Kasumi-1 (cell line): ENCODE data around the gene SYCP3.
"Not testable (repeated sequence)": the region's sequence is repeated elsewhere in the genome, so short reads cannot be mapped to it uniquely, and the experiment has no call there.

Experiments
- DNase-seq, 2 experiments: peaks; one replicate each; lab custom pipeline; 2025; lab: John Stamatoyannopoulos, UW

The SYCP3 gene

DNA sequence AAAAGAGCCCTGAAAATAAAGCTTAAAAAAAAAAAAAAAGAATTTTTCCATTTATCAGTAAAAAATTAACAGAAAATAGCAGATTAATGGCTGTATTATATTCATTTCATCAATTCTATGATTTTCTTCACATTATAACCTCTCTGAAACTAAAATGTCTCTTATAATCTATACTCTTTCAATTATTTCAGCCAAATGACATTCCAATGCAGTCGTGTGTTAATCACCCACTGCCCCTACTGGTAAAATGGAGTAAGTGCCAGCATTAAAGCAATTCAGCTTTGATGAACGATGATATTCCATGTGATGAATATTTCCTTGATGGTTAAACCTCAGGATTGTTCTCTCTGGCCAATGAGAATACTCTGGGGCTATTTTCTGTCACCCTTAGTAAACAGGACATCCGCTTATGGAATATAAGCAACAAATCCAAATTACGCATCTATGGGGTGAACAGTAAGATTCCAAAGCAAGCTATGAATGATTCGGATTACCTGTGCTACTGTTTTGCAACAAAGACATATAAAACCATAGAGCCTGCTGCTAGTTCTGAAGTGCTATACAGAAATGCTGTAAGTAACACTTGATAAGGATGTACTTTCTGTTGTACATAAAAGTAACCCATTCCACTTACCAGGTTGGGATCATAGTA, 20.3 kb upstream of the SYCP3 start:
- peak; percentile 41 to 61 for DNase-seq

DNA sequence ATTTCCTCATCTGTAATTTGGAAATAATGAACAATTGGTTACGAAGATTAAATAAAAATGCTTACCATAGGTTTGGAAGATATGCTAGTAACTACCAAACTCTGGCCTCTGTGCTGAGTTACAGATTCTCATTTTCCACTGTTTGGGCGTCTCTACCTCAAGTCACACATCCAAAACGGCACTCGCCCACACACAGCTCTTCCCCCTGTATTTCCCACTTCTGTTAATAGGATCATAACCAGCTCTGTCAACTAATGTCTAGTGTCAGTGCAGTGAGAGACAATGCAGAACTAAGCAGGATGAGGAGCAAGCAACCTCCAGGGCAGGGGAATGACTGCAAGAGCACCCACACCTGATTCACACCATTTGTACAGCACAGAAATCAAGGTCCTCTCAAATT, 10.9 kb upstream of the SYCP3 start:
- no peak for DNase-seq

DNA sequence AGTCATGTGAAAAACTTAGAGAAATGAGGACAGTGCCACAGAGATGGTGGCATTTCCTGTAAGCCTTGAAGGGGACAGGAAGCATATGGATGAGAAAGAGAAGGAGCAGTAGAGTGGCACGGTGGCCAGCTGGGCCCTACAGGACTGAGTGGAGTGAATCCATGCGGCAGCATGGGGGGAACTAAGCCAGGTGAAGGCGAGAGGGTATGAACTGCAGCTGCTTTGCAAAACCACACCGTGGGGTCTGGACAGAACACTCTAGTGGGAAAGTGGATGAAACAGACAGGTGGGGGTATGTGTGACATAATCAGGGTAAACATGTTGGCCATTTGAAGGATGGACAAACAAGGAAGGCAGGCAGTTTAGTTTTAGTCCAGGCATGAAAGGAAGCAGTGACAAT, 10.4 kb upstream of the SYCP3 start:
- DNase-seq, result no peak

DNA sequence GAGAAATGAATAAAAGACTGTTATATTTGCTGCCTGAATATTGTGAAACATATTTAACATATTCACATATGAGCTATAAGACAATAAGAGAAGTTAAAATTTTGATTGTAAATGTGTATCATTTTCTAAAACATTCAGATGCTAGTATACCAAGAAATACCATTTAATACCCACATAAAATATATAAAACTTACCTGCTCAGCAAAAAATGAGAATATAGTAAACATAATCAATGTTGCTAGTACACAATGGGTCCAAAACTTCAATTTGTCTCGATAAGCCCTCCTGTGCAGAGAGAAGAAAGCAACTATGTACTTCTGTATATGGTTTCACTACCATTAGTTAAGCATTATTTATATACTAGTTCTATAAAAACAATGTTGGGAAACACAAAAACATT, 9.6 kb upstream of the SYCP3 start:
- DNase-seq, result no peak

DNA sequence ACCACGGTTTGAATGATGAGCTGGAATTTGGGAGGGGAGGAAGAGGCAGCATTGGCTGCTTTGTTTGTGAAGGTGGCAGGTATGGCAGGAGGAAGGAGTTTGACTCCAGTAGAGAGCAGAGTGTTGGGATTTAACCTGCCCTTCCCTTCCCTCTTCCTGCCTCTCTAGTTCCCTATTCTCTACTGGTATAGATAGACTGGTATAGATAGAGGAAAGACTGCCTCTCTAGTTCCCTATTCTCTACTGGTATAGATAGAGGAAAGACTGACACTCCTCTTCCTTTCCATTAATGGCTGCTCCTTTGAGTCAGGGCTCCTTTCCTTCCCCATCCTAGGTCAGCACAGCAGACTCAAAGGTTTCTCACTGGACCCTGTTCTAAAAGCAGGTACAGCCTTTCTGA, 8.4 kb upstream of the SYCP3 start:
- peak; percentile 71 to 72 for DNase-seq

DNA sequence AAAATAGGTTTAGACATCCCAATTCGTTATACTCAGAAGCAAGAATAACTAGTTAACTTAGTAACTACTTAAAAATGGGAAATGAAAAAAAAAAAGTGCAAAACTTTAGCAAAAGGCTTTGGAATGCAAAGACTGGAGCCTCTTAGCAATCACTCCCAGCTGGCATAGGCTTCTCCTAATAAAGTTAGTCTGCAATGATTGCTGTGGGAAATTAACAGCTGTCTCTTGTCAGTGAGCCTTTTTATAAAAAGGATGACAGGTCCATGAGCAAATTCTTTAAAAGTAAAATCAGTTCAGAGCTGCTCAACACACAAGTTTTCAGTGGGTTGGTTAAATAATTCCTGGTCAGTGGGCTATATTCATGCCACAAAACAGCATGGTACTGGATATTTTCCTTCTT, 7.4 kb upstream of the SYCP3 start:
- no peak for DNase-seq

DNA sequence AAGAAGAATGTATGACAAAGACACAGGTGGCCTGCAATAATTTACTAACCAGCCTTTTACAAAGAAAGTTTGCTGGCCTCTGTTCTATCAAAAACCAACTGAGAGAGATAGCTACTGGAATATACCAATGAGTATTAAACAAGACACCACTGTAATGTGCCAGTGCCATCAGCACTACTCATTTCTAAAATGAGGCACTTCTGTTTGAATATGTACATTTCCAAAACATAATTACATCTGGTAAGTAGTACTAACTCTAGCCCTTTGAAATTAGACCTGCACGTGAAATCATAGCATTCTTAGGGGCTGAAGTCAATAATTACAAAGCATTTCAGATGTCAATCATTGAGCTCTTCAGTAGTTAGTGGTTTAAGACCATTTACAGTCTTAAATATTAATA, 6.9 kb upstream of the SYCP3 start:
- DNase-seq, result no peak

DNA sequence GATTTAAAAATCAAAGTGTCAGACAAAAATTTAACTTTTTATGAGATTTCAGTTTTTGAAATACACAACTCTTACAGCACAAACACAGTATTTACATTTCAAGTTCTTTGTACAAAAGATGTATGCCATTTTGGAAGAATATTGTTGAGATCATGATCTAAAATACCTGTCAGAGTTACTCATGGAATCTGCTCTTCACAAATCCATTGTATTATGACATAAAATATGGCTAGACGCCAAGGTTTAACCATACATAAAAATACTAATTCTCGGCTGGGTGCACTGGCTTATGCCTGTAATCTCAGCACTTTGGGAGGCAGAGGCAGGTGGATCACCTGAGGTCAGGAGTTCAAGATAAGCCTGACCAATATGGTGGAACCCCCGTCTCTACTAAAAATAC, 6.2 kb upstream of the SYCP3 start:
- DNase-seq, result no peak

DNA sequence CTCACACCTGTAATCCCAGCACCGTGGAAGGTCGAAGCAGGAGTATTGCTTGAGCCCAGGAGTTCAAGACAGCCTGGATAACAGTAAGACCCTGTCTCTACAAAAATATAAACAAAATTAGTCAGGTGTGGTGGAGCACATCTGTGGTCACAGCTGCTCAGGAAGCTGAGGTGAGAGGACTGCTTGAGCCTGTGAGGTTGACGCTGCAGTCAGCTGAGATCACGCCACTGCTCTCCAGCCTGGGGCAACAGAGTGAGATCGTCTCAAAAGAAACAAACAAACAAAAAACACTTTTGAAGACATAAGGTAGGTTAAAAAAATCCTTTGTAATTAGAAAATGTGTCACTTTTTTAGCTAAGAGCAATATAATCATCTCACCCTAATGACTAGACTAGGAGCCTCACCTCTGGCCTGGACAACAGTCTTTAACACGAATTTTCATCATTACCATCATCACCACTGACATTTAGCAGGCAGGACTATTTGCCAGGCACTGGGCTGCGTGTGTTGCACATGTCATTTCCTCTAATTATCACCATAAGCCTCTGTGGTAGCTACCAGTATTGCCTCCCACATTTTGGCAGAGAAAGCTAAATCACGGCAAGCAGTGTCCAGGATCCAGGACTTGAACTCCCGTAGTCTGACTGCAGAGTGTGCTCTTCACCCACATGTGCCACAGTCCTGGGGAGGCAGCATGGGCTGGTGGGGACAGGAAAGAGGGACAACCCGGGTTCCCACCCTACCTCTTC, 4.6 kb upstream of the SYCP3 start:
- peak in 1 of 2 experiments; percentile 14 for DNase-seq

DNA sequence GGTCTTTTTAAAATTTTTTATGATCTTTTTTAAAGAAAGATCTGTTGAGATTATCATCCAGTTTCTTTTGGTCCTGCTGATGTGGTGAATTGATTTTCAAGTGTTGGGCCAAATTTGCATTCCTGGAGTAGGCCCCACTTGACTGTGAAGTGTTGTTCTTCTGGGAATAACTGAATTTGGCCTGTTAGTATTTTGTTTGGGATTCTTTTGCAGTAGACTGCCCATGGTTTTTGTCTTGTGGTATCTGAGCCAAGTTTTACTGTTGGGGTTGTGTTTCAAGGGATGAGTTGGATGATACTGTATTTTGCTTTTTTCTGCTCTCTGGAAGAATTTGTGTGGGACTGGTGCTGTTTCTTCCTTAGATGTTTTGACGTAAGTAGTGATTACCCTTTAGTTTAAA, 4.0 kb upstream of the SYCP3 start:
- no peak for DNase-seq

DNA sequence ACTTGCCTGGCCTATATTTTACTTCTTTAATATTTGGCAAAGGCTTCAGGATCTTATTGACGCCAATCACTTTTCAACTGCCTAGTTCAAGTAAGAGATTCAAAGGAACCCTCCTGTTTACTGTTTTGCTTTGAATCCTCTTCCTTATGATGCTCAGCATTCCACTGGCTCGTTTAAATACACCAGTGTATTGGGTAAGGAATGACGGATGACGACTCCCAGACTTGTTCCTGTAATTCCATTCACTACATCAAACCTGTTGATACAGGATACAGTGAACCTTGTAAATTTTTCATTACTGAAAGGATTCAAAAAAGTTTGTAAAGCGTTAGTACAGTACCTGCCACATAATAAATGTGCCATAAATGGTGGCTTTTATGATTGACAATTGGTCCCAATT, 1.7 kb upstream of the SYCP3 start:
- no peak for DNase-seq

DNA sequence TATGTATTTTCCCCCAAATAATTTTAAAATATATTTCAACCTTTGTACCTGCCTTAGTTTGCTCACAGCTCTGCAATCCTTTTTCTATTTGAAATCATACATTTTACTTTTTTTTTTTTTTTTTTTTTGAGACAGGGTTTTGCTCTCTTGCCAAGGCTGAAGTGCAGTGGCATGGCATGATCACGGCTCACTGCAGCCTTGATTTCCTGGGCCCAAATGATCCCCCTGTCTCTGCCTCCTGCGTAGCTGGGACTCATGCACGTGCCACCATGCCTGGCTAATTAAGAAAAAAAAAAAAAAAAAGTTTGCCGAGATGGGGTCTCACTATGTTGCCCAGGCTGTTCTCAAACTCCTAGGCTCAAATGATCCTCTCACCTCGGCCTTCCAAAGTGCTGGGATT, 1.3 kb upstream of the SYCP3 start:
- no peak for DNase-seq

DNA sequence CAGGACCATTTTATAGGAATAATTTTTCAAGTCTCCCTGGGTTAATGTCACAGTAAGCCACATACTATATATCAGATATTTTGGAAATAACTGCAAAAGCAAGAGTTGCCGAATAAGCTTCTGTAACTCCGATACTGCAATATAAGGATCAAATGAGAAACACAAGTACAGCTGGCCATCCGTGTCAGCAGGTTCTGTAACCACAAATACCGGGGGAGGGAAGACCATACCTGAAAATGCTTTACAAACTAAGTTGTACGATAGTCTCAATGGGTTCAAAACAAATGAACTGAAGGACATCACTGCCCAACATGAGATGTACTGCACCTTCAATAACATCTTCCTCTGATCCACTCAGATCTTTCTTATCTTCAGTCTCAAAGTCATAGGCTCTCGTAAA, 1.8 kb downstream of the SYCP3 start:
- no peak for DNase-seq

DNA sequence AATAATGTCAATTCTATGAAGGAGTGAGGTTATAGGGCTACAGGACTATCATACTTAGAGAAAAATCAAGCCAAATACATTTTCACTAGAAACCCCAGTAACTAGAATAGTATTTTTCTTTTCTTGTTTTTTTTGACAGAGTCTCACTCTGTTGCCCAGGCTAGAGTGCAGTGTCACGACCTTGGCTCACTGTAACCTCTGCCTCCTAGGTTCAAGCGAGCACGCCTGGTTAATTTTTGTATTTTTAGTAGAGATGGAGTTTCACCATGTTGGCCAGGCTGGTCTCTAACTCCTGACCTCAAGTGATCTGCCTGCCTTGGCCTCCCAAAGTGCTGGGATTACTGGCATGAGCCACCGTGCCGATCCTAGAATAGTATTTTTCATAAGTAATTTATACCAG, 4.8 kb downstream of the SYCP3 start:
- DNase-seq, result not testable (repeated sequence)

DNA sequence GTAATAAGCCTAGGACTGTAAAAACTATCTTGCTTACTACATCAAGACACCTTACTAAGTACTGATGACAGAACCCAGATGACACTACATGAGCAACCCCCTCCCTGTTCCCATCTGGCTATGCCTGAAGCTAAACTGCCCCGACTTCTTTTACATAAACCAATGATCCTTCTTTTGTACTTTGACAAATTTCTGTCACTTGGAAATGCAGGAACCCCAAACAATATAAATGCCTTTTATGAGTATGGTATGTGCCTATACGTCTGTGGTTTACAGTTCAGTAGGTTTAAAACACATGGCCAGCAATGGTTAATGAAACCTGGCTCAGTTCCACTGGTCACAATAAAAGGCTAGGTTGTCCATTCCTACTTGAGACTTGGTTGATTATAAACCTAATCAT, 6.1 kb downstream of the SYCP3 start:
- no peak for DNase-seq

DNA sequence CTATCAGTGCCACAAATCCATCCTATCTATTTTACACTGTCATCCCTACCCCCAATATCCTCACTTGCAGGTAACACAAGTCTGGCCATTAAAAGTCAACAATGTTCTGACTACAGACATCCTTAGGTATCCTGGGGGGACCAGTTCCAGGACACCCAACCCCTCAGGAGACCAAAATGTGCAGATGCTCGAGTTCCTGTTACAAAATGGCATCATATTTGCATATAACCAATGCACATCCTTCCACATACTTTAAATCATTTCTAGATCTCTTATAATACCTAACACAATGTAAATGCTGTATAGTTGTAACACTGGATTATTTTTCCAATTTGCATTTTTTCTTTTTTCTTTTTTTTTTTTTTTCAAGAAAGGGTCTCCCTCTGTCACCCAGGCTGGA, 6.9 kb downstream of the SYCP3 start:
- no peak for DNase-seq

DNA sequence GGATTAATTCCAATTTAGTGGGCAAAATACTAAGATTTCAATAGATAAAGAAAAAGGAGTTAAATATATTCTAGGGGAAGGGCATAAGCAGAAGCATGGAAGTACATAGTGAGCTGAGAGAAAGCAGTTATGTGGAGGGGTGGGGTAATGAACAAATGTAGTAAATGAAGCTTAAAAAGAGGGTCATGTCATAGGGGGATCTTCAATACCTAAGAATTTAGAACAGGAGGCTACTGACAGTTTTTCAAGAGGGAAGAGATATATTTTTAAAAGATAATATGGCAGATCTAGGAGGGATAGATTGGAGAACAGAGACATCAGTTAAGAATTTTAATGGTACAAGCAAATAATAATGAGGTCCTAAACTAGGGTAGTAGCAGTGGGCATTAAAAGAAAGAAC, 9.4 kb downstream of the SYCP3 start:
- no peak for DNase-seq

DNA sequence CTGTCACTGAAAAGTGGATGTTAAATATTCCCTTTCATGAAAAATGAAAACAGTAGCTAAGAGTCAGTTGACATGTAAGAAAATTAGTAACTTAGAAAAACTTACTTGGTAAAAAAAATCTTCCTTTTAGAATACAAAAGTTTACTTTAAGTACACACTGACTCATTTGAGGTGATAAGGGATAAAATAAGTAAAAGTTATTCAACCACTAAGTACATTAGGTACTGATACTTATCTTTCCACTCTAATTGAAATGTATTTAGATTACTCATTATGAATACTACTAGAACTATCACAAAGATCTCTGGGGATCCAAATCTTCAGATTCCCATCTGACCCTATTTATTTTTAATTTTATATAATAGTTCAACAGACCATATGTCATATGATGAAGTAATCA, 12.2 kb downstream of the SYCP3 start:
- no peak for DNase-seq

DNA sequence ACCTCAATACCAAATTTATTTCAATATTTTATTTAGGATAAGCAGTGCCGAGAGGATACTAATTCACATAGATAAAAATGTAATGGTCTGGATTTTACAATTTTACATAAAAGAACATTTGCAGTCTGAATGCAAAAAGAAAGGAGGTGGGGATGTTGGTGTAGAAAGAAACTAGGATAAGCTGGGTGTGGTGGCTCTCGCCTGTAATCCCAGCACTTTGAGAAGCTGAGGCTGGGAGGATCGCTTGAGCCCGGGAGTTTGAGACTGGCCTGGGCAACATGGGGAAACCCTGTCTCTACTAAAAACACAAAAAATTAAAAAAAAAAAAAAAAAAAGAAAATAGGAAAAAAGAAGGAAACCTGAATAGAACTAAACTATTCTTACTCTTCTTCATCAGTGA, 16.9 kb downstream of the SYCP3 start:
- DNase-seq, result no peak

DNA sequence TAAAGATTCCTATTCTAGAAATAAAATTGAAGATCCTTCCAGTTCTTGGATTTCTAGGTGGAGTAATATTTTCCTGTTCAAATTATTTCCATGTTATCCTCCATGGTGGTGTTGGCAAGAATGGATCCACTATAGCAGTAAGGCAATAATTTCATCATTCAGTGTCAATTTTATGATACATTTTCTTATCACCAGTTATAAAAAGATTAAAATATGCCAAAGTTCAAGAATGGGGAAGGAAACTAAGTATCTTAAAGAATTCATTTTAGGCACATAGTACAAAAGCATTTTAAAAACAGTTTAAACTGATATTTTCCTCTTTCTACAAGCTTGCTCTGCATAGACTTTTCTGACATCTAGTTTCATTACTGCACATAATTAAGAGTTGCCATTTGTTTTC, 19.1 kb downstream of the SYCP3 start:
- no peak for DNase-seq

DNA sequence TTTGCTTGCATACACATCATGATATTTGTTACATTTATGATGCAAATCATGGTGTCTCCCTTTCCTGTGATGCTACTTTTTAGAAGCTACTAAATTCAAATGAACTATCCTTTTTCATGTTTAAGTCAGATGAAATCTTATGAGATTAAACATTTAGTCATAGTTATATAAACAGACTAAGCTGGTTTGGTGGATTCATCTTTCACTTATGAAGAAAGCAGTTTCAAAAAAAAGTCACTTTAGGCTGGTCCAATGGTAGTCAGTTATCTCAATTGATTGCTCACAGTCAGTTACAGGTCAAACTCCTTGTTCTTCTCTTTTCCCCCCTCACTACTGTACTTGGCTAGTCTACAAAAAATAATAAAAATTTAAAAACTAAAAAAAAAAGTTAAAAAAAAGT, 19.7 kb downstream of the SYCP3 start:
- no peak for DNase-seq

DNA sequence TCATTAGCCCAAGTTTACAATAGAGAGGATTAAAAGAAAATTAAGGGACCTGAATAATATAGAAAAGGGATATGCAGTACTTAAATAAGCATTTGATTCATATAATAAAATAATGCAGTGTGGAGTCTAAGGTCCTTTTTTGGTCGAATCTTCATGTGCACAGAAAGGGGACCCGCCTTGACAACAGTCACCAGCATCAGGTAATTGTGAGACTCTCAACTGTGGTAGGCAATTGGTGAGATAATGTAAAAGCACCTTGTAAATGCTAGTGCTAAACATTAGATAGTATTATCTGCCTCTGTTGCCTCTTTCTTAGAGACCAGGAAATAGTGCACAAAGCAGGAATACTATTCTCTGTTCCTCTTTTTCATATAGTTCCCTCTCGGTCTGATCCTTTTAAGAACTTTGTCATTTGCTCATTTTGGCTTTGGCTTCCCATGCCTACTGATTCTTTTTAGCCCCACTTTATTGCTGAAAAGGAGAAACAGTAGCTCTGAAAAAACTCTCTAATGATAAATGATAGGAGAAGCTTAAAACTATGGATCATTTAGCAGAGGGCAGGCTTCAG, 24.3 kb downstream of the SYCP3 start:
- peak; percentile 60 to 69 for DNase-seq

DNA sequence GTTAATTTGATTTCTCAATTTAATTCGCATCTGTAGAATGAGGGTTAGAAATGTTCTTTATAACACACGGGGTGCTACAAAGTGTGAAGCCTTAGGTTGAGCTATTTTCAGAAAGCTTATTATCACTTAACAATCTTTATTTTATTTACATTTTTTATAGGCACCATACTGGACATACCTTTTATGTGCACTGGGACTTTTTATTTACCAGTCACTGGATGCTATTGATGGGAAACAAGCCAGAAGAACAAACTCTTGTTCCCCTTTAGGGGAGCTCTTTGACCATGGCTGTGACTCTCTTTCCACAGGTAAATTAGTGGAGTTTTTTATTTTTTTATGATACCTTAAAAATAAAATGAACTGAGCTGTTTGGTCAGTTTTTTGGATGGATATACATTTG, 25.3 kb downstream of the SYCP3 start:
- no peak for DNase-seq
